ENCODE measurements around the gene EPHA4.
A peak's percentile ranks its signal among the peaks of the same experiment; 100 is the strongest.

The EPHA4 gene

GRCh38 chr2:221572219-221572820 lies at the start of gene EPHA4:
TSS of gene EPHA4 (minus strand) at chr2:221572304. CDS start at chr2:221572248, 56 bp downstream.
- DNase-seq = peak; percentile 69

- DNase-seq = no peak
These were observed 45.9 kb upstream of the EPHA4 start for GRCh38 chr2:221618007-221618406.

GRCh38 chr2:221616561-221616960 lies 44.5 kb upstream of the EPHA4 start:
- DNase-seq = no peak

GRCh38 chr2:221614274-221614673 lies 42.2 kb upstream of the EPHA4 start:
- no peak for DNase-seq

- no peak for DNase-seq
These were observed 40.7 kb upstream of the EPHA4 start for GRCh38 chr2:221612800-221613199.

GRCh38 chr2:221612161-221612560 lies 40.1 kb upstream of the EPHA4 start:
- no peak for DNase-seq

GRCh38 chr2:221610675-221611074 lies 38.6 kb upstream of the EPHA4 start:
- DNase-seq = no peak

GRCh38 chr2:221610255-221610654 lies 38.2 kb upstream of the EPHA4 start:
- DNase-seq = no peak

- DNase-seq = no peak
These were observed 36.3 kb upstream of the EPHA4 start for GRCh38 chr2:221608442-221608841.

GRCh38 chr2:221606424-221606823 lies 34.3 kb upstream of the EPHA4 start:
- DNase-seq = no peak

- no peak for DNase-seq
These were observed 33.7 kb upstream of the EPHA4 start for GRCh38 chr2:221605751-221606240.

GRCh38 chr2:221602938-221603337 lies 30.8 kb upstream of the EPHA4 start:
- DNase-seq = no peak

- DNase-seq = no peak
These were observed 29.3 kb upstream of the EPHA4 start for GRCh38 chr2:221601376-221601775.

- no peak for DNase-seq
These were observed 28.3 kb upstream of the EPHA4 start for GRCh38 chr2:221600388-221600787.

- DNase-seq = no peak
These were observed 24.1 kb upstream of the EPHA4 start for GRCh38 chr2:221596192-221596591.

- DNase-seq = no peak
These were observed 18.8 kb upstream of the EPHA4 start for GRCh38 chr2:221590861-221591365.

- no peak for DNase-seq
These were observed 17.6 kb upstream of the EPHA4 start for GRCh38 chr2:221589696-221590095.

- no peak for DNase-seq
These were observed 16.3 kb upstream of the EPHA4 start for GRCh38 chr2:221588306-221588985.

GRCh38 chr2:221581986-221582385 lies 9.9 kb upstream of the EPHA4 start:
- DNase-seq = no peak

GRCh38 chr2:221574231-221574570 lies 2.1 kb upstream of the EPHA4 start:
- DNase-seq = no peak

- DNase-seq = peak; percentile 79
These were observed 1.5 kb upstream of the EPHA4 start for GRCh38 chr2:221573430-221574230.

- DNase-seq = peak; percentile 48
These were observed 821 bp upstream of the EPHA4 start for GRCh38 chr2:221572821-221573429.

- peak; percentile 23 for DNase-seq
These were observed 419 bp downstream of the EPHA4 start for GRCh38 chr2:221571551-221572218.
